Prostate gland (tissue), 2 donors: Measurements from ENCODE around the gene KIF17.

Experiments used
- CTCF ChIP-seq, 4 experiments: fragments of 200-600 bp in 2 of 4; fragments of 450-650 bp in 2 of 4; sonication (generic) in 2 of 4; IDR thresholded peaks; 1 replicate in 3 of 4; 2 replicates in 1 of 4; pipeline ENCODE4 v1.5.1; 2016 to 2019; ENCODE audit warnings: antibody characterized with exemption in 4 of 4, mild to moderate bottlenecking in 2 of 4, moderate library complexity in 2 of 4
- POLR2A ChIP-seq: fragments of 450-650 bp; IDR thresholded peaks from one replicate; pipeline ENCODE4 v1.6.1; 2016; ENCODE audit warnings: antibody characterized with exemption, mild to moderate bottlenecking
- POLR2AphosphoS5 ChIP-seq: sonication (generic); formaldehyde crosslinking; IDR thresholded peaks from one replicate; pipeline ENCODE4 v1.6.1; 2017; ENCODE audit warnings: antibody characterized with exemption

- no peak for TF ChIP-seq POLR2A
- no peak for TF ChIP-seq CTCF (IDR thresholded peaks at IDR 0.05)
- TF ChIP-seq POLR2AphosphoS5, result no peak
These were observed 1.6 kb downstream of the KIF17 start for GRCh38 chr1:20716232-20716631.
